ENCODE measurements around the gene SH3GLB2.
A peak's percentile ranks its signal among the peaks of the same experiment; 100 is the strongest.
"Not testable (repeated sequence)": the region's sequence is repeated elsewhere in the genome, so short reads cannot be mapped to it uniquely, and the experiment has no call there.

SH3GLB2 gene

GRCh38 chr9:129042016-129042415 is 13.9 kb upstream of the SH3GLB2 start:
- DNase-seq (ENCODE audit: low read depth): no peak
- Histone ChIP-seq H3K27me3 (replicated peaks; ENCODE audit: control insufficient read depth, insufficient read depth, low read length) (no peaks in the 10 kb centered on the region), H3K9ac (ENCODE audit: low read length) (no peak overlapping the region), H3K4me3 (ENCODE audit: low read length) (no peak overlapping the region), H3K4me1 (ENCODE audit: control insufficient read depth, insufficient read depth, low read length) (peaks cover 15% of the 10 kb centered on the region), H3K36me3 (ENCODE audit: control insufficient read depth, insufficient read depth, low read length, severe bottlenecking) (peaks cover 28% of the 10 kb centered on the region), H3K9me3 (ENCODE audit: control insufficient read depth, low read length) (no peaks in the 10 kb centered on the region)

- no peaks in the 10 kb centered on the region for H3K9me3 ChIP-seq (ENCODE audit: control insufficient read depth, low read length)
- H3K27me3 ChIP-seq (replicated peaks; ENCODE audit: control insufficient read depth, insufficient read depth, low read length): no peaks in the 10 kb centered on the region
- H3K36me3 ChIP-seq (ENCODE audit: control insufficient read depth, insufficient read depth, low read length, severe bottlenecking): peaks cover 25% of the 10 kb centered on the region
- no peak overlapping the region for H3K9ac ChIP-seq (ENCODE audit: low read length)
- H3K4me3 ChIP-seq (ENCODE audit: low read length): no peak overlapping the region
- no peak for DNase-seq (ENCODE audit: low read depth)
- peaks cover 16% of the 10 kb centered on the region for H3K4me1 ChIP-seq (ENCODE audit: control insufficient read depth, insufficient read depth, low read length)
These were observed 12.0 kb upstream of the SH3GLB2 start for GRCh38 chr9:129040113-129040643.

GRCh38 chr9:129038109-129038852 is 10.2 kb upstream of the SH3GLB2 start:
- DNase-seq (ENCODE audit: low read depth): no peak
- Histone ChIP-seq H3K27me3 (replicated peaks; ENCODE audit: control insufficient read depth, insufficient read depth, low read length) (no peaks in the 10 kb centered on the region), H3K9me3 (ENCODE audit: control insufficient read depth, low read length) (no peaks in the 10 kb centered on the region), H3K36me3 (ENCODE audit: control insufficient read depth, insufficient read depth, low read length, severe bottlenecking) (peaks cover 20% of the 10 kb centered on the region), H3K9ac (ENCODE audit: low read length) (peak overlapping the region; percentile 95), H3K4me3 (ENCODE audit: low read length) (peak overlapping the region; percentile 97), H3K4me1 (ENCODE audit: control insufficient read depth, insufficient read depth, low read length) (peaks cover 16% of the 10 kb centered on the region)

GRCh38 chr9:129037767-129038098 is 9.6 kb upstream of the SH3GLB2 start:
- Histone ChIP-seq H3K4me1 (ENCODE audit: control insufficient read depth, insufficient read depth, low read length) (peaks cover 16% of the 10 kb centered on the region), H3K4me3 (ENCODE audit: low read length) (peak overlapping the region; percentile 97), H3K36me3 (ENCODE audit: control insufficient read depth, insufficient read depth, low read length, severe bottlenecking) (peaks cover 18% of the 10 kb centered on the region), H3K9me3 (ENCODE audit: control insufficient read depth, low read length) (no peaks in the 10 kb centered on the region), H3K9ac (ENCODE audit: low read length) (peak overlapping the region; percentile 95), H3K27me3 (replicated peaks; ENCODE audit: control insufficient read depth, insufficient read depth, low read length) (no peaks in the 10 kb centered on the region)
- DNase-seq (ENCODE audit: low read depth): no peak

GRCh38 chr9:129036923-129037766 is 9.0 kb upstream of the SH3GLB2 start:
- Histone ChIP-seq H3K4me3 (ENCODE audit: low read length) (peak overlapping the region; percentile 97), H3K27me3 (replicated peaks; ENCODE audit: control insufficient read depth, insufficient read depth, low read length) (no peaks in the 10 kb centered on the region), H3K9ac (ENCODE audit: low read length) (peak overlapping the region; percentile 95), H3K4me1 (ENCODE audit: control insufficient read depth, insufficient read depth, low read length) (peaks cover 16% of the 10 kb centered on the region), H3K36me3 (ENCODE audit: control insufficient read depth, insufficient read depth, low read length, severe bottlenecking) (peaks cover 12% of the 10 kb centered on the region), H3K9me3 (ENCODE audit: control insufficient read depth, low read length) (no peaks in the 10 kb centered on the region)
- DNase-seq (ENCODE audit: low read depth): peak; percentile 32

GRCh38 chr9:129036241-129036922 is 8.3 kb upstream of the SH3GLB2 start, which contains the start of gene MIGA2:
Gene MIGA2, plus strand, starts transcription at chr9:129036626. Its CDS starts 3,969 bp downstream, at chr9:129040595.
- Histone ChIP-seq H3K9ac (ENCODE audit: low read length) (peak within 1 kb of the TSS; percentile 95), H3K36me3 (ENCODE audit: control insufficient read depth, insufficient read depth, low read length, severe bottlenecking) (peaks cover 4% of the 10 kb centered on the region), H3K9me3 (ENCODE audit: control insufficient read depth, low read length) (no peaks in the 10 kb centered on the region), H3K27me3 (replicated peaks; ENCODE audit: control insufficient read depth, insufficient read depth, low read length) (no peaks in the 10 kb centered on the region), H3K4me3 (ENCODE audit: low read length) (peak within 1 kb of the TSS; percentile 97), H3K4me1 (ENCODE audit: control insufficient read depth, insufficient read depth, low read length) (peaks cover 16% of the 10 kb centered on the region)
- DNase-seq (ENCODE audit: low read depth): peak; percentile 99

- Histone ChIP-seq H3K4me3 (ENCODE audit: low read length) (peak overlapping the region; percentile 97), H3K4me1 (ENCODE audit: control insufficient read depth, insufficient read depth, low read length) (peaks cover 16% of the 10 kb centered on the region), H3K9ac (ENCODE audit: low read length) (peak overlapping the region; percentile 95)
- H3K9me3 ChIP-seq (ENCODE audit: control insufficient read depth, low read length); H3K27me3 ChIP-seq (replicated peaks; ENCODE audit: control insufficient read depth, insufficient read depth, low read length); H3K36me3 ChIP-seq (ENCODE audit: control insufficient read depth, insufficient read depth, low read length, severe bottlenecking); DNase-seq (ENCODE audit: low read depth): not testable (repeated sequence)
These were observed 7.7 kb upstream of the SH3GLB2 start for GRCh38 chr9:129035838-129036237.

- no peak overlapping the region for H3K9ac ChIP-seq (ENCODE audit: low read length)
- no peak for DNase-seq (ENCODE audit: low read depth)
- H3K4me1 ChIP-seq (ENCODE audit: control insufficient read depth, insufficient read depth, low read length): peaks cover 20% of the 10 kb centered on the region
- no peak overlapping the region for H3K4me3 ChIP-seq (ENCODE audit: low read length)
- H3K27me3 ChIP-seq (replicated peaks; ENCODE audit: control insufficient read depth, insufficient read depth, low read length): no peaks in the 10 kb centered on the region
- H3K9me3 ChIP-seq (ENCODE audit: control insufficient read depth, low read length): no peaks in the 10 kb centered on the region
- H3K36me3 ChIP-seq (ENCODE audit: control insufficient read depth, insufficient read depth, low read length, severe bottlenecking): no peaks in the 10 kb centered on the region
These were observed 5.1 kb upstream of the SH3GLB2 start for GRCh38 chr9:129033216-129033615.

- Histone ChIP-seq H3K9ac (ENCODE audit: low read length) (no peak overlapping the region), H3K4me3 (ENCODE audit: low read length) (no peak overlapping the region), H3K36me3 (ENCODE audit: control insufficient read depth, insufficient read depth, low read length, severe bottlenecking) (no peaks in the 10 kb centered on the region), H3K9me3 (ENCODE audit: control insufficient read depth, low read length) (no peaks in the 10 kb centered on the region), H3K4me1 (ENCODE audit: control insufficient read depth, insufficient read depth, low read length) (peaks cover 15% of the 10 kb centered on the region), H3K27me3 (replicated peaks; ENCODE audit: control insufficient read depth, insufficient read depth, low read length) (no peaks in the 10 kb centered on the region)
- DNase-seq (ENCODE audit: low read depth): no peak
These were observed 4.5 kb upstream of the SH3GLB2 start for GRCh38 chr9:129032541-129033159.

- Histone ChIP-seq H3K36me3 (ENCODE audit: control insufficient read depth, insufficient read depth, low read length, severe bottlenecking) (no peaks in the 10 kb centered on the region), H3K4me3 (ENCODE audit: low read length) (no peak overlapping the region), H3K4me1 (ENCODE audit: control insufficient read depth, insufficient read depth, low read length) (peaks cover 15% of the 10 kb centered on the region), H3K9ac (ENCODE audit: low read length) (no peak overlapping the region), H3K27me3 (replicated peaks; ENCODE audit: control insufficient read depth, insufficient read depth, low read length) (no peaks in the 10 kb centered on the region), H3K9me3 (ENCODE audit: control insufficient read depth, low read length) (no peaks in the 10 kb centered on the region)
- DNase-seq (ENCODE audit: low read depth): no peak
These were observed 3.4 kb upstream of the SH3GLB2 start for GRCh38 chr9:129031514-129031913.

All from adipocyte (in vitro differentiated cells).